ENCODE measurements around the gene LRRC57. TPM values are rescaled to one million over a fixed set of nuclear protein-coding genes. Genes with fewer than 3 reads are reported as not detected.

The LRRC57 gene
- total RNA-seq, 4 donors from 2014 or later = 6.0 to 15.4 (median 10.0) TPM

DNA sequence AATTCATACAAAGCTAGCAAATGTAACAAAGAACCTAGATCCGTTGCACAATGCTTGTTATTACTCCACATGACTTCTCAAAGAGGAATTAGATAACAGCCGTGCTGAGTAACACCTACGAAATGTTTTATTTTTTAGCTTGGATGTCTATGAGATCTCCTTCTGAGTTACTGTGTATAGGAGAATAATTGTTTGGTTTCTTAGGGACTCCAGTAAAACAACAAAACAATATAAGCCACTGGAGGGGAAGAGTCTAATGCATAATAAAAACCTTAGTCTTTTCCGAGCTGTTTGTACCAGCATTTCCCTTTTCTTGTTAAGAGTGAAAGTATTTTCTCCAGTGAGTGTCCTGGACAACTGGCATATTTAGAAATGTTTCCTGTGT lies 37.6 kb downstream of the LRRC57 start:
- intact Hi-C loops (cut with DNase I; ENCODE audit: low total_unique reads) = no loop called here
- H3K4me3 ChIP-seq = no peak overlapping the region

DNA sequence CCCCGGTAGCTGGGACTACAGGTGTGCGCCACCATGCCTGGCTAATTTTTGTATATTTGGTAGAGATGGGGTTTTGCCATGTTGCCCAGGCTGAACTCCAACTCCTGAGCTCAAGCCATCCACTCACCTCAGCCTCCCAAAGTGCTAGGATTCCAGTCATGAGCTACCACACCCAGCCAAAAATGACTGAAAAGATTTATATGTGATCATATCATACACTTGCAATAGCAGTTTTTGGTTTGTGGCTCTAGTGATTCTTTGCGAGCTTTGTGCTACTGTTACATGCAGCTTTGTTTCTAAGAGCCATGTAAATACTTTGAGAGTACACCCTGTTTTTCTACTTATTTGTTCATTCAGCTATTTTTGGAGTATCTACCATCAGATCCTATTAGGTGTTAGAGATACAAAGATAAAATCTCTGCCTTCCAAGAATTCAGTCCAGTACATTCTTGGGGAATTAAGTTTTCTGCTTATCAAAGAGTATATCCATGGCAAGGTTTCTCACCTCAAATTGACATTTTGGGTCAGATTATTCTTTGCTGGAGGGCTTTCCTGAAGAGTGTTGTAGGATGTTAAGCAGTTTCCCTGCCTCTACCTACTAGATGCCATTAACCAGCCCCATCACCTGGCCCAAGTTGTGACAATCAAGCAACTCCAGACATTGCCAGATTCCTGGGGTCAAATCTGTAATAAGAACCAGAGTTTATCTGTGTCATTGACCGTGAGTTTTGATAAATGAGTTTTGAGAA lies 38.2 kb downstream of the LRRC57 start:
- H3K9me3 ChIP-seq = no peaks in the 10 kb centered on the region
- in situ Hi-C loops (cut with MboI; ENCODE audit: low sequenced_read_pairs in 4 of 4) = no loop called here
- H3K4me1 ChIP-seq = peaks cover 21 to 25% of the 10 kb centered on the region in 2 donors
- H3K27ac ChIP-seq = peak overlapping the region; percentile 12 to 51 (median 16)
- no peak for ATAC-seq
- H3K36me3 ChIP-seq = peaks cover 0 to 22% of the 10 kb centered on the region in 2 donors
- H3K27me3 ChIP-seq = no peaks in the 10 kb centered on the region
- no peak for DNase-seq
- TF ChIP-seq POLR2A (IDR thresholded peaks at IDR 0.05) = no peak
- TF ChIP-seq, protein P1, sequence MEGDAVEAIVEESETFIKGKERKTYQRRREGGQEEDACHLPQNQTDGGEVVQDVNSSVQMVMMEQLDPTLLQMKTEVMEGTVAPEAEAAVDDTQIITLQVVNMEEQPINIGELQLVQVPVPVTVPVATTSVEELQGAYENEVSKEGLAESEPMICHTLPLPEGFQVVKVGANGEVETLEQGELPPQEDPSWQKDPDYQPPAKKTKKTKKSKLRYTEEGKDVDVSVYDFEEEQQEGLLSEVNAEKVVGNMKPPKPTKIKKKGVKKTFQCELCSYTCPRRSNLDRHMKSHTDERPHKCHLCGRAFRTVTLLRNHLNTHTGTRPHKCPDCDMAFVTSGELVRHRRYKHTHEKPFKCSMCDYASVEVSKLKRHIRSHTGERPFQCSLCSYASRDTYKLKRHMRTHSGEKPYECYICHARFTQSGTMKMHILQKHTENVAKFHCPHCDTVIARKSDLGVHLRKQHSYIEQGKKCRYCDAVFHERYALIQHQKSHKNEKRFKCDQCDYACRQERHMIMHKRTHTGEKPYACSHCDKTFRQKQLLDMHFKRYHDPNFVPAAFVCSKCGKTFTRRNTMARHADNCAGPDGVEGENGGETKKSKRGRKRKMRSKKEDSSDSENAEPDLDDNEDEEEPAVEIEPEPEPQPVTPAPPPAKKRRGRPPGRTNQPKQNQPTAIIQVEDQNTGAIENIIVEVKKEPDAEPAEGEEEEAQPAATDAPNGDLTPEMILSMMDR (IDR thresholded peaks at IDR 0.05 in 4 of 5, conservative IDR thresholded peaks at IDR 0.05 in 1 of 5) = no peak
- no peak overlapping the region for H3K4me3 ChIP-seq
- intact Hi-C loops (cut with DNase I; ENCODE audit: low total_unique reads) = no loop called here

More for the DNA sequence above, 37.6 kb downstream of the LRRC57 start:
- TF ChIP-seq, protein P1 (IDR thresholded peaks at IDR 0.05 in 4 of 5, conservative IDR thresholded peaks at IDR 0.05 in 1 of 5) = no peak
- TF ChIP-seq POLR2A (IDR thresholded peaks at IDR 0.05) = no peak
- in situ Hi-C loops (cut with MboI; ENCODE audit: low sequenced_read_pairs in 4 of 4) = no loop called here
- peaks cover 21 to 25% of the 10 kb centered on the region in 2 donors for H3K4me1 ChIP-seq
- H3K9me3 ChIP-seq = no peaks in the 10 kb centered on the region
- peaks cover 0 to 27% of the 10 kb centered on the region in 2 donors for H3K36me3 ChIP-seq
- no peaks in the 10 kb centered on the region for H3K27me3 ChIP-seq
- DNase-seq (no peak), ATAC-seq (peak; percentile 27 to 74)
- peak overlapping the region; percentile 12 to 51 (median 16) for H3K27ac ChIP-seq

DNA sequence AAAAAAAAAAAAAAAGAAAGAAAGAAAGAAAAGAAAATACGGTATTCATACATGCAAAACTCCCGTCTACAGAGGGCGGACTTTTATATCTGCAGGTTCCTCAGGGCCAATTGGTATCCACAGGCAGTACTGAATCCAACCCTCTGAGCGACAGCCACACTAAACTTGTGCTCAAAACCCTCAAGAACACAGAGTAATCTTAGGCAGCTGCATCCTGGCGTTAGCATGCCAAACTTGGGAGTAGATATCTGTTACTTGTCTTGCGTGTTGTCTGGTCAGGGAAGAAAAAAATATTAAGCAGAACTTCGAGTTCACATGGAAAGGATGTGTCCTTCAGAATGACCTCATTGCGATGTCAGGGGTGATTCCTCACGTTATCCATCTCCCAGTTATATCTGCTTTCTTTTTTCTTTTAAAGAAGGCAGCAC lies 40.3 kb downstream of the LRRC57 start:
- ATAC-seq = peak; percentile 39 to 60
- in situ Hi-C loops (cut with MboI; ENCODE audit: low sequenced_read_pairs in 4 of 4) = no loop called here
- Histone ChIP-seq H3K4me1 (peaks cover 21 to 25% of the 10 kb centered on the region in 2 donors), H3K4me3 (no peak overlapping the region), H3K36me3 (no peaks in the 10 kb centered on the region), H3K9me3 (no peaks in the 10 kb centered on the region), H3K27ac (peak overlapping the region in 3 of 4 donors; percentile 8 to 38 (median 27)), H3K27me3 (no peaks in the 10 kb centered on the region)
- peak in 1 of 2 donors; percentile 26 for DNase-seq
- no peak for TF ChIP-seq POLR2A (IDR thresholded peaks at IDR 0.05)
- intact Hi-C loops (cut with DNase I; ENCODE audit: low total_unique reads) = no loop called here

DNA sequence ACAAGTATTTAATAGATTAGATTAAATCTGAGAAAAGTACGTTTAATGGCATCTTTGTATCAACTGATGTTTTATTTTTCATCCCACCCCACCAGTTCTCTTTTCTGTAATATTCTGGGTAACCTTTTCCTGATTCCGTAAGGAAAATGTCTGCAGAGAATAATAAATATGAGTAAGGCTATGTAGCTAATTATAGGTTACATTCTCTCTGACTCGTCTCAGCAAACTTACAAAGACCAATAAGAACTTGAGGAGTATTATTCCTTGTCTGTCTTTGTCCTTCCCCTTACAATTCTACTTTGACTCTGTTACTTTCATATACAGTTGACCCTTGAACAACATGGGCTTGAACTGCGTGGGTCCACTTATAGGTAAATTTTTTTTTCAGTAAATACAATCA lies 41.1 kb downstream of the LRRC57 start:
- no peak for TF ChIP-seq POLR2A (IDR thresholded peaks at IDR 0.05)
- TF ChIP-seq, protein P1 (IDR thresholded peaks at IDR 0.05 in 4 of 5, conservative IDR thresholded peaks at IDR 0.05 in 1 of 5) = no peak
- no peaks in the 10 kb centered on the region for H3K9me3 ChIP-seq

DNA sequence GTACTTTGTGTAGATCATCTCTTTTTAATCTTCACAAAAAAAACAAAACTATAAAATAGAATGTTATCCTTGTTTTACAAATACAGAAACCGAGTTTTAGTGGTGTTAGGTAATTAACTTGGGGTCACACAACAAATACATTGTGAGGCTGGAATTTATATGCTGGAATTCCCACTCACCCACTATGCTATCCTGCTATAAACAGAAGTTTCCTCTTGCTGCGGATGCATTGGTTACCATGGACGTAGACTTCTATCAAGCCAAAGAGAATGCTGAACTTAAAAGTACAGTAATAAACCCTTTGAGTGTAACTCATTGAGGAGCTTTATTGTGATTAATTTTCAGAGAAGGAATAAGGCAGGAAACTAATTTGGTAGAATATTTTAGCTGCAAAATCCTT lies 44.0 kb downstream of the LRRC57 start:
- Histone ChIP-seq H3K36me3 (no peaks in the 10 kb centered on the region), H3K4me3 (no peak overlapping the region), H3K27me3 (no peaks in the 10 kb centered on the region), H3K4me1 (peaks cover 27 to 44% of the 10 kb centered on the region in 2 donors), H3K27ac (no peak overlapping the region), H3K9me3 (no peaks in the 10 kb centered on the region)
- intact Hi-C loops (cut with DNase I; ENCODE audit: low total_unique reads) (no loop called here), in situ Hi-C loops (cut with MboI; ENCODE audit: low sequenced_read_pairs in 4 of 4) (no loop called here)
- DNase-seq (no peak), ATAC-seq (no peak)
- TF ChIP-seq POLR2A (IDR thresholded peaks at IDR 0.05) = no peak

More for the DNA sequence above, 41.1 kb downstream of the LRRC57 start:
- Histone ChIP-seq H3K27ac (peak overlapping the region in 1 of 4 donors; percentile 28), H3K36me3 (no peaks in the 10 kb centered on the region), H3K4me1 (peaks cover 23 to 30% of the 10 kb centered on the region in 2 donors), H3K27me3 (no peaks in the 10 kb centered on the region), H3K4me3 (no peak overlapping the region)
- ATAC-seq = no peak
- in situ Hi-C loops (cut with MboI; ENCODE audit: low sequenced_read_pairs in 4 of 4) (no loop called here), intact Hi-C loops (cut with DNase I; ENCODE audit: low total_unique reads) (no loop called here)
- DNase-seq = no peak

Measured in gastrocnemius medialis (tissue), 4 donors.